Measurements from ENCODE around the gene ECT2L. TPM values are rescaled to one million over a fixed set of nuclear protein-coding genes. Genes with fewer than 3 reads are reported as not detected.
A peak's percentile ranks its signal among the peaks of the same experiment; 100 is the strongest.

Gene ECT2L
- total and polyA plus RNA-seq, 2 of the 13 experiments (the other 11 are each of a cell fraction or from before 2014, with no cell fraction given): 0.12 TPM; not detected in 1

DNA sequence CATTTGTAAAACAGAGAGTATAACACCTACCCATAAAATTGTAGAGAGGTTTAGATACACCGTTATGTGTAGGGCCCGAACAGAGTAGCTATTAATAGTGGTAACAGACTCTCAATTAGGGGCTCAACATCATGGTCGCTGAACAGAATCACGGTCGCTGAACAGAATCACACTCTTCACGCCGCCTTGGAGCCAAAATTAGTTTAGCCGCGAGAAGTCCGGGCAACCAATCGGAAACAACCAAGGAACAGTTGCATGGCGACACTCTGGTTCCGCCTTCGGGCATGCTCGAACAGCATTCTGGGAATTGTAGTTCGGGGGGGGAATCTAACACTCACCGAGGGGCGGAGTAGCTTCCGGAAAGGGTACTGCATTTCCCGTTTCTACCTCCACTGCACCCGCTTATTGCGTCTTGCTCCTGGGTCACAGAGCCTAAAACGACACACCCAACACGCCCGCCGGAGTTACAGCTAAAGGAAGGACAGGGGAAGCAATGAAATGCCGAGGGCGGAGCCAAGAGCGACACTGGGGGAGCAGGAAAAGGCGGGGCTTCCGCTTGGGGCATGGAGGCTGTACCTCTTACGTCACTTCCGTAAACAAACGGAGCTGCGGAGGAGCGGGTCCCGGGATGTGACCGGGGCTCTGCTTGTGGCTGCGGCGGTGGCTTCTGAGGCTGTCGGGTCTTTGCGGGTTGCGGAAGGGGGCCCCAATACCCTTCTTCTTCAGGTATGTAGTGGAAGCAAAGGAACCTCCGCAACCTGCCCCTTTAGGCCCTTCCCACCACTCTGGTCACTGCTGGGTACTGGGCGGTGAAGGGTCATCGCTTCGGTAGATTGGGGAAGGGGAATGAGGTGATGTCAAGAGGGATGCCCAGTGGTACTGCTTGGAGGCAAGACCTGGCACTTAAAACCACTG is 22.5 kb upstream of the ECT2L start, which contains the start of gene CCDC28A (continued):
- TF ChIP-seq ZNF256 (CRISPR knock-in tag; conservative IDR thresholded peaks at IDR 0.05): no peak
- no peak for TF ChIP-seq ZNF382 (CRISPR knock-in tag; IDR thresholded peaks at IDR 0.05; ENCODE audit: borderline replicate concordance)
- TF ChIP-seq SRSF4 (IDR thresholded peaks at IDR 0.05; ENCODE audit: low read depth, low read length, poor library complexity, severe bottlenecking): no peak
- no peak for TF ChIP-seq ZBTB37 (CRISPR knock-in tag; IDR thresholded peaks at IDR 0.05)
- TF ChIP-seq ZNF777 (CRISPR knock-in tag; IDR thresholded peaks at IDR 0.05): no peak
- TF ChIP-seq TOPORS (CRISPR knock-in tag; IDR thresholded peaks at IDR 0.05): no peak
- TF ChIP-seq SATB2 (CRISPR knock-in tag; IDR thresholded peaks at IDR 0.05): no peak
- TF ChIP-seq, protein P1, sequence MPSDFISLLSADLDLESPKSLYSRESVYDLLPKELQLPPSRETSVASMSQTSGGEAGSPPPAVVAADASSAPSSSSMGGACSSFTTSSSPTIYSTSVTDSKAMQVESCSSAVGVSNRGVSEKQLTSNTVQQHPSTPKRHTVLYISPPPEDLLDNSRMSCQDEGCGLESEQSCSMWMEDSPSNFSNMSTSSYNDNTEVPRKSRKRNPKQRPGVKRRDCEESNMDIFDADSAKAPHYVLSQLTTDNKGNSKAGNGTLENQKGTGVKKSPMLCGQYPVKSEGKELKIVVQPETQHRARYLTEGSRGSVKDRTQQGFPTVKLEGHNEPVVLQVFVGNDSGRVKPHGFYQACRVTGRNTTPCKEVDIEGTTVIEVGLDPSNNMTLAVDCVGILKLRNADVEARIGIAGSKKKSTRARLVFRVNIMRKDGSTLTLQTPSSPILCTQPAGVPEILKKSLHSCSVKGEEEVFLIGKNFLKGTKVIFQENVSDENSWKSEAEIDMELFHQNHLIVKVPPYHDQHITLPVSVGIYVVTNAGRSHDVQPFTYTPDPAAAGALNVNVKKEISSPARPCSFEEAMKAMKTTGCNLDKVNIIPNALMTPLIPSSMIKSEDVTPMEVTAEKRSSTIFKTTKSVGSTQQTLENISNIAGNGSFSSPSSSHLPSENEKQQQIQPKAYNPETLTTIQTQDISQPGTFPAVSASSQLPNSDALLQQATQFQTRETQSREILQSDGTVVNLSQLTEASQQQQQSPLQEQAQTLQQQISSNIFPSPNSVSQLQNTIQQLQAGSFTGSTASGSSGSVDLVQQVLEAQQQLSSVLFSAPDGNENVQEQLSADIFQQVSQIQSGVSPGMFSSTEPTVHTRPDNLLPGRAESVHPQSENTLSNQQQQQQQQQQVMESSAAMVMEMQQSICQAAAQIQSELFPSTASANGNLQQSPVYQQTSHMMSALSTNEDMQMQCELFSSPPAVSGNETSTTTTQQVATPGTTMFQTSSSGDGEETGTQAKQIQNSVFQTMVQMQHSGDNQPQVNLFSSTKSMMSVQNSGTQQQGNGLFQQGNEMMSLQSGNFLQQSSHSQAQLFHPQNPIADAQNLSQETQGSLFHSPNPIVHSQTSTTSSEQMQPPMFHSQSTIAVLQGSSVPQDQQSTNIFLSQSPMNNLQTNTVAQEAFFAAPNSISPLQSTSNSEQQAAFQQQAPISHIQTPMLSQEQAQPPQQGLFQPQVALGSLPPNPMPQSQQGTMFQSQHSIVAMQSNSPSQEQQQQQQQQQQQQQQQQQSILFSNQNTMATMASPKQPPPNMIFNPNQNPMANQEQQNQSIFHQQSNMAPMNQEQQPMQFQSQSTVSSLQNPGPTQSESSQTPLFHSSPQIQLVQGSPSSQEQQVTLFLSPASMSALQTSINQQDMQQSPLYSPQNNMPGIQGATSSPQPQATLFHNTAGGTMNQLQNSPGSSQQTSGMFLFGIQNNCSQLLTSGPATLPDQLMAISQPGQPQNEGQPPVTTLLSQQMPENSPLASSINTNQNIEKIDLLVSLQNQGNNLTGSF (CRISPR knock-in tag; IDR thresholded peaks at IDR 0.05): 0 out of 2 replicates have a peak, but pooled peaks have one; percentile 87
- no peak for TF ChIP-seq SOX6 (IDR thresholded peaks at IDR 0.05)
- TF ChIP-seq SOX6 (CRISPR knock-in tag; IDR thresholded peaks at IDR 0.05): peak; percentile 61
- peak; percentile 62 for TF ChIP-seq ZNF792 (CRISPR knock-in tag; IDR thresholded peaks at IDR 0.05)
- peak; percentile 87 for TF ChIP-seq MNT (IDR thresholded peaks at IDR 0.05)
- no peak for TF ChIP-seq KAT2B (IDR thresholded peaks at IDR 0.05; ENCODE audit: borderline replicate concordance, low read depth, low read length)
- TF ChIP-seq MLLT10 (CRISPR knock-in tag; IDR thresholded peaks at IDR 0.05): no peak
- TF ChIP-seq ZZZ3 (CRISPR knock-in tag; IDR thresholded peaks at IDR 0.05; ENCODE audit: borderline replicate concordance): no peak
